HFF-Myc (cell line): Measurements from ENCODE around the gene TTLL5.

Experiments used
- DNase-seq: peaks from one replicate; pipeline ENCODE4 v3.0.0-alpha.2; 2011; ENCODE audit warnings: low read depth; ENCODE audit errors: extremely low read depth
- H3K4me3 ChIP-seq: replicated peaks from 2 replicates; pipeline ENCODE4 v1.5.1; 2011; ENCODE audit warnings: low read depth, mild to moderate bottlenecking, control low read depth, low read length
- TF ChIP-seq, protein P1 (sequence below): IDR thresholded peaks from 2 replicates; pipeline ENCODE4 v1.5.1; 2012; ENCODE audit warnings: mild to moderate bottlenecking, low read depth, low read length, control low read depth; ENCODE audit errors: missing control alignments

TTLL5 gene

DNA sequence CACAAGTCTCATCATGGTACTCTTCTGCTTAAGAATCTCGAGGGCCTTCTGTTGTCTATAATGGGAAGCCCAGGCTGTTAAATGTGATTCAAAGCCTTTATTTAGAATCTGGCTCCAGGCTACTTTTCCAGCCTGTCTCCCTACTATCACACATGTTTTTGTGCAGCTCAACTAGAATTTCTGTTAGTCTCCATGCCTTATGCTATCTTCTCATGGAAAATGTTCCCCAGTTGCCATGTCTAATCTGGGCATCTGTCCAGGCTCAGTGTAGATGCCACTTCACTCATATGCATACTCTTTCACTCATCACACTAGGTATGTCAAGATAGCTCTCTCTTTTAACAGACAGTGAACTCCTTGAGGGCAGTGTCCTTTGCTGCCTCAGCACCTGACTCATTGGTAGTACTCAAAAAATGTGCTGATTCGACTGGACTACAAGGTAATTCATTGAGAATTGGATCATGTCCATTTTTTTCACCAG is 145.3 kb downstream of the TTLL5 start:
- TF ChIP-seq, protein P1, sequence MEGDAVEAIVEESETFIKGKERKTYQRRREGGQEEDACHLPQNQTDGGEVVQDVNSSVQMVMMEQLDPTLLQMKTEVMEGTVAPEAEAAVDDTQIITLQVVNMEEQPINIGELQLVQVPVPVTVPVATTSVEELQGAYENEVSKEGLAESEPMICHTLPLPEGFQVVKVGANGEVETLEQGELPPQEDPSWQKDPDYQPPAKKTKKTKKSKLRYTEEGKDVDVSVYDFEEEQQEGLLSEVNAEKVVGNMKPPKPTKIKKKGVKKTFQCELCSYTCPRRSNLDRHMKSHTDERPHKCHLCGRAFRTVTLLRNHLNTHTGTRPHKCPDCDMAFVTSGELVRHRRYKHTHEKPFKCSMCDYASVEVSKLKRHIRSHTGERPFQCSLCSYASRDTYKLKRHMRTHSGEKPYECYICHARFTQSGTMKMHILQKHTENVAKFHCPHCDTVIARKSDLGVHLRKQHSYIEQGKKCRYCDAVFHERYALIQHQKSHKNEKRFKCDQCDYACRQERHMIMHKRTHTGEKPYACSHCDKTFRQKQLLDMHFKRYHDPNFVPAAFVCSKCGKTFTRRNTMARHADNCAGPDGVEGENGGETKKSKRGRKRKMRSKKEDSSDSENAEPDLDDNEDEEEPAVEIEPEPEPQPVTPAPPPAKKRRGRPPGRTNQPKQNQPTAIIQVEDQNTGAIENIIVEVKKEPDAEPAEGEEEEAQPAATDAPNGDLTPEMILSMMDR: no peak
- DNase-seq: no peak

DNA sequence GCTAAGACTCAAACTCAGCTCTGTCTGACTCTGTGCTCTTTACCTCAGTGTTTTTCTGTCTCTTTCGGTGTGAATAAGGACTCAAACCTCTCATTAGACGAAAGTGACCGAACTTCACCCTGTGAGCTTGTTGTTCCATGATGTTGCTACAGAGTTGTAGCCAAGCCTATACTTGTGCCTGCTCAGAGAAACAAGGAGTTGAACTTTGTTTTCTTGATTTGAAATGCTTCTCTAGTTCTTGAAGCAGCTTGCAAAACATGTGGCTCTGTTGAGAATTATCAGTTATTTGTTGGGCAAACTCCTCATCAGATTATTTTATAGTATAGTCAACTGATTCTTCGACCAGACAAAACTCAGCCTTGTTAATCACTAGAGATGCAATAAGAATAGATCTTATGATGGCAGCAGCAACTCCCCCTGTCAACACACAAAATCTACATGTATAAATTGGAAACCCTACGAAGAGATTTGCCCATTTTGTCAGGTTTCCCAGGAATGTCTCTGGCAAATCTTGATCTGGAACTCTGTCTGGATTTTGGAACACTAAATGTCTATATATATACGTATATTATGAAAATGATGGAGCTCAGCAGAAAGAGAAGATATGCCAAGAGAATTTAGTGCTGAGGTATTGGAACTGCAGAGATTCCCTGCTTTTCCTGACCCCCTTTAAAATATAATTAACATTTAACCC is 146.8 kb downstream of the TTLL5 start:
- H3K4me3 ChIP-seq: no peak overlapping the region
- DNase-seq: no peak
- TF ChIP-seq, protein P1: no peak

More for the DNA sequence above, 145.3 kb downstream of the TTLL5 start:
- H3K4me3 ChIP-seq: no peak overlapping the region

DNA sequence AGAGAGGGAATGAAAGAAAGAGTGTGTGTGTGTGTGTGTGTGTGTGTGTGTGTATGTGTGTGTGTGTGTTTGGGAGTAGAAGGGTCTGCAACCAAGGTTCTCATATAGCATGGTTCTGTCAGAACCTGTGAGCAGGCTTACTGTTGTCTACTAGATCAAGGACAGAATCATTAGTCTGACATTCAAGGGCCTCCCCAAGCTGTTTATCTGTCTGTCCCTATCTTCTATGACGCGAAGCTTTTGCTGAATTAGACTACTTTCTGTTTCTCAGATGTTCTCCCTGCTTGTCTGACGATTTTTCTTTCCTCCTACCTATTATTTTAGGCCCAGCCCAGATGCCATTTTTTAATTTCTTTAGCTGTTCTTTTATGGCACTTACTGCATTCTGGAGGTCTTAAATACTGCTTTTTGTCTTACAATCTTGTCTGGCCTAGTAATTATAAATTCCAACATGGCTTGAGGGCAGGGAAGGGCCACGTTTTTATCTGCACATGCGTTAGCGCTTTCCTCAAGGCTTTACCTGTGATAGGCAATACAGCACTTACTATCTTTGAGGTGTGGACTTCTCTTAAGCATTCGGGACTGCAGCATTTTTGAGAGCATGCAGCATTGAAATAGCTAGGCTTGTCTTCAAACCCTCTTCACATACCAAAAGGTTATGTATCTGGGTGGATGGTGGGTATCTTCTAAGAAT is 150.2 kb downstream of the TTLL5 start:
- DNase-seq: no peak
- no peak overlapping the region for H3K4me3 ChIP-seq
- TF ChIP-seq, protein P1: no peak

DNA sequence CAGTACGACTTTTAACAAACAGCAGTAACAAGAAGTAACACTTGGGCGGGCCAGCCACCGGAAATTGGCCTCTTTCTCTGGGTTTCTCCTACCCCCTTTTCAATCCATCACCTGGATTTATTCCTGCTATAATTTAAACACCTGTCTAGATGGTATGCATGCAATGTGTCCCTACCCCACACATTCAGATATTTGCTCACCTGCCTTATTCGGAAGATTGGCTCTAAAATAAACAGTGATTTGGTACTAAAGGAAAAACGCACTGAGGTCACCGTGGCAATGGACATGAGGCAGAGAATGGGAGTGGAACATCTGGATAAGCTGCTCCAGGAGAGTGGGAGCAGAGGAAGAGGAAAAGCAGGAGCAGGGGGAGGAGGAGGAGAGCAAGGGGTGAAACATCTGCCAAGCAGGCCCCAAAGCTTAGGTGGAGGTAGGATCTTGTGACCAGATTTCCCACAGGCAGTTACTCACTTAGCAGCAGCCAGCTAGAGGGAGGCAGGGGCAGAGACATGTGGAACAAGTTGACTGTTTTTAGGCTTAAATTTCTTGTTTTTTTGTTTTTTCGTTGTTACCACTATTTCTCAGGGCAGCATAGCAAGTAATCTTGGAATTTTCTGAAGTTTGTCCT is 150.9 kb downstream of the TTLL5 start:
- DNase-seq: peak; percentile 76

DNA sequence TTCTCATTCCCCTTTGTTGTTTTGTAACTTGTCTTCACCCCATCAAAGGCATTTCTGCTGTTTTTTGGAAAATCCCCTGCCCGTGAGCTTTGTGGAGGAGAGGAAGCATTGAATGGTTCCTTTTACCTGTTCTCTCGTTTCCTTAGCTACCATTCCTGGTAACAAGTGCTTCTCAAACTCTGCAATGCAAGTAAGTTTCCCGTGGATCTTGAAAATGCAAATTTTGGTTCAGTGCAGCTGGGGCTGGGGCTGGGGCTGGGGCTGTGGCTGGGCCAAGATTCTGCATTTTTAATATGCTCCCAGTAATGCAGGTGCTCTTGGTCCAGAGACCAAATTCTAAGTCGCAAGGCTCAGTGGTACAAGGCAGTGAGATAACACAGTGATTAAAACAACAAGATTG is 151.6 kb downstream of the TTLL5 start:
- H3K4me3 ChIP-seq: no peak overlapping the region
- TF ChIP-seq, protein P1: no peak
- no peak for DNase-seq

More for the DNA sequence above, 150.9 kb downstream of the TTLL5 start:
- H3K4me3 ChIP-seq: no peak overlapping the region
- TF ChIP-seq, protein P1: no peak

DNA sequence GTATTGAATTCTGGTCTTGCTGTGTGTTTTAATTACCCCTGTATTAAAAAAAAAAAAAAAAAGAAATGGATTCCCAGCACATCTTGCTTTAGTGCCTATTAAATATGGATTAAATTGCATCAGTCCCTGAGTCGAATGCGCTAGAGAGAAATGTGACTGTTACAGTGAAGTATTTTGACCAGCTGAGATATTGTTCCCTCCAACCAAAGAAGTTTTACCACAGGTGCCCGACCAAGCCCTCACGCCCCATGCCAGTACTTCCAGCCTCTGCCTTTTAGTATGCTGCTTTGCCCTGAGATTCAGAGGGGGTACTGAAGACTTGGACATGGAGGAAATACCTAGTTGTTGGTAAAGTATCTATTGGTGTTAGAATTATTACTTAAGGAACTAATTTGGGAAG is 159.7 kb downstream of the TTLL5 start:
- DNase-seq: no peak
- TF ChIP-seq, protein P1: no peak
- H3K4me3 ChIP-seq: no peak overlapping the region
